Right atrium auricular region (tissue), 2 donors: Measurements from ENCODE around the gene PSMD6. TPM values are rescaled to one million over a fixed set of nuclear protein-coding genes. Genes with fewer than 3 reads are reported as not detected.

ENCODE experiments used
- DNase-seq: peaks from one replicate; pipeline ENCODE4 v3.0.0-alpha.2; 2019; ENCODE audit warnings: low spot score
- H3K27ac ChIP-seq, 2 donors: fragments of 200-600 bp; sonication (generic); 1 replicate in 1 of 2; 2 replicates in 1 of 2; pipeline ENCODE4 v1.5.1; 2016 to 2019
- H3K27me3 ChIP-seq, 2 donors: fragments of 200-600 bp; sonication (generic); one replicate each; pipeline versions ENCODE4 v1.5.1 to v1.6.0; 2017 to 2019
- H3K36me3 ChIP-seq: fragments of 200-600 bp; sonication (generic); one replicate; pipeline ENCODE4 v1.5.1; 2016
- H3K4me1 ChIP-seq, 2 donors: fragments of 200-600 bp; sonication (generic); one replicate each; pipeline versions ENCODE4 v1.5.1 to v1.6.0; 2017 to 2019
- H3K4me3 ChIP-seq, 2 donors: fragments of 200-600 bp; sonication (generic); 1 replicate in 1 of 2; 2 replicates in 1 of 2; pipeline ENCODE4 v1.5.1; 2017 to 2019; ENCODE audit warnings: mild to moderate bottlenecking in 1 of 2, moderate library complexity in 1 of 2
- H3K9me3 ChIP-seq, 2 donors: fragments of 200-600 bp; sonication (generic); one replicate each; pipeline ENCODE4 v1.5.1; 2019
- CTCF ChIP-seq, 2 donors: fragments of 200-600 bp; sonication (generic); IDR thresholded peaks; one replicate each; pipeline ENCODE4 v1.5.1; 2019; ENCODE audit warnings: antibody characterized with exemption in 2 of 2
- total RNA-seq, 2 donors: library from RNA; depleted of rRNA; stranded (reverse); fragments of >200 nt; gene quantifications; one replicate each; pipeline ENCODE4 v1.1.0, GENCODE V29; 2016

PSMD6 gene
- total RNA-seq, 2 donors from 2014 or later, result 48.2 to 74.5 TPM

DNA sequence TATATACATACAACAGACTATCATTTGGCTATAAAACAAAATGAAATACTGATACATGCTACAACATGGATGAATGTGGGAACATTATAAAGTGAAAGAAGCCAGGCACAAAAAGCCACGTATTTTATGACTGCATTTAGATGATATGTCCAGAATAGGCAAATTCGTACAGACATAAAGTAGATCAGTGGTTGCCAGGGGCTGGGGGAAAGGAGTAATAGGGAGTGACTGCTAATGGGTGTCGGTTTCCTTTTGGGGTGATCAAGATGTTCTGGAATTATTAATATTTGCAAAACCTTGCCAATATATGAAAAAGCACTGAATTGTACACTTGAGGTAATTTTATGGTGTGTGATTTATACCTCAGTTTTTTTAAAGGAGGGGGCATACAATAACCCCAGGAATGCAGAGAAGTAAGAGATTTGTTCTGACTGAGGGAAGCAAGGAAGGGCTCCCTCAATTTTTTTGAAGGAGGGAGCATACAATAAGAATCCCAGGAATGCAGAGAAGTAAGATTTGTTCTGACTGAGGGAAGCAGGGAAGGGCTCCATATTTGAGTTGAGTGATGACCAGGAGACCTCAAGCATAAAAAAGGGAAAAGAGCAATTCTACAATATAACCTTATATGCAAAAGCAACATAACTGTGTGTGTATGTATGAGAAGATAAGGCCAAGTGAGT lies 6.2 kb downstream of the PSMD6 start:
- DNase-seq, result no peak
- no peak overlapping the region for H3K4me3 ChIP-seq
- no peak for TF ChIP-seq CTCF (IDR thresholded peaks at IDR 0.05)
- peaks cover 86% of the 10 kb centered on the region for H3K36me3 ChIP-seq
- H3K27ac ChIP-seq, result no peak overlapping the region
- peaks cover 0 to 20% of the 10 kb centered on the region in 2 donors for H3K4me1 ChIP-seq
- H3K27me3 ChIP-seq, result no peaks in the 10 kb centered on the region
- H3K9me3 ChIP-seq, result no peaks in the 10 kb centered on the region

GRCh38 chr3:64011685-64012084 lies 11.6 kb downstream of the PSMD6 start:
- Histone ChIP-seq H3K27me3 (no peaks in the 10 kb centered on the region), H3K27ac (no peak overlapping the region), H3K36me3 (peaks cover 84% of the 10 kb centered on the region), H3K9me3 (no peaks in the 10 kb centered on the region), H3K4me3 (no peak overlapping the region), H3K4me1 (peaks cover 0 to 17% of the 10 kb centered on the region in 2 donors)
- DNase-seq, result no peak
- TF ChIP-seq CTCF (IDR thresholded peaks at IDR 0.05), result no peak

DNA sequence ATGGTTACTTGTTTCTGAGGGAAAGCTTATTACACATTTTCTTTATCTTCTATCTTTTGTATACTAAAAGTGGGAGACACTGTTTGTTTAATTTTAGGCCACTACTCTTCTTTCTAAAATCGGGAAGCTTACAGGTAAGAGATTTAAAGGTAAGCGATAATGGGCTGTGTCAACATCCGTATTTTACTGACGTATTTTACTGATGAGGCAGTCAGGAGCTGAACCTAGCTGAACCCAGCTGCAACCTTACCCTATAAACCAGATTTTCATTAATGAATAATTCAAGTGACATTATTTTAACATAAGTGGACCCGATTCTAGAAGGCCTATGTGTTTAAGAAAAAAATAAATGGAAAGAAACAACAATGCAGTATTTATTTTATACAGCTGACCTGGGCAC lies 13.1 kb downstream of the PSMD6 start:
- no peak overlapping the region for H3K4me3 ChIP-seq
- no peak for TF ChIP-seq CTCF (IDR thresholded peaks at IDR 0.05)
- H3K9me3 ChIP-seq, result no peaks in the 10 kb centered on the region
- no peaks in the 10 kb centered on the region for H3K27me3 ChIP-seq
- no peak for DNase-seq
- peaks cover 92% of the 10 kb centered on the region for H3K36me3 ChIP-seq
- no peak overlapping the region for H3K27ac ChIP-seq
- peaks cover 0 to 11% of the 10 kb centered on the region in 2 donors for H3K4me1 ChIP-seq

- no peak for TF ChIP-seq CTCF (IDR thresholded peaks at IDR 0.05)
- Histone ChIP-seq H3K36me3 (peaks cover 92% of the 10 kb centered on the region), H3K4me3 (no peak overlapping the region), H3K27ac (no peak overlapping the region), H3K9me3 (no peaks in the 10 kb centered on the region), H3K27me3 (no peaks in the 10 kb centered on the region), H3K4me1 (peaks cover 0 to 11% of the 10 kb centered on the region in 2 donors)
- DNase-seq, result no peak
These were observed 13.8 kb downstream of the PSMD6 start for GRCh38 chr3:64009528-64009927.

- DNase-seq, result no peak
- no peaks in the 10 kb centered on the region for H3K27me3 ChIP-seq
- no peak overlapping the region for H3K27ac ChIP-seq
- H3K36me3 ChIP-seq, result peaks cover 88% of the 10 kb centered on the region
- no peak for TF ChIP-seq CTCF (IDR thresholded peaks at IDR 0.05)
- H3K9me3 ChIP-seq, result no peaks in the 10 kb centered on the region
- H3K4me1 ChIP-seq, result peaks cover 0 to 11% of the 10 kb centered on the region in 2 donors
- H3K4me3 ChIP-seq, result no peak overlapping the region
These were observed 14.6 kb downstream of the PSMD6 start for GRCh38 chr3:64008487-64009351.
